GM12874 (cell line): ENCODE measurements around the gene PPP1R2.

Experiments used
- TF ChIP-seq, protein P1 (sequence below): IDR thresholded peaks from 2 replicates; pipeline ENCODE4 v1.5.1; 2011; ENCODE audit warnings: low read depth, mild to moderate bottlenecking, control low read depth, low read length, moderate library complexity; ENCODE audit not compliant: insufficient read depth

PPP1R2 gene

DNA sequence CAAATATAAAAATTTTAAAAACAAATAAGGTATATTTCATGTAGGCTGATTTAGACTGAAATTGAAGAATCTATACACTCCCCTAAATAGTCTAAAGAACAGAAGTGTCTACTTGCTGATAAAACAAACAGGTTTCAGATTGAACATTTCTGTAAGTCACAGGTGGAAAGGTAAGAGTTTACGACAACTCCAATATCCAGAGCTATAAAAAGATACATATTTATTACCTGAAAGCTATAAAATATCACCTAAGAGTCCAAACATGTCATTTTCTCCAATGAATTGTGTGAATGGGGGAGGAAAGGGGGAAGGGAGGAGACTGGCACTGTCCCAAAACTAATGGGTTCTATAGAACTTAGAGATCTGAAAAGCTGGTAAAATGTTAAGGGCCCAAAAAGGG is 26.1 kb downstream of the PPP1R2 start:
- TF ChIP-seq, protein P1, sequence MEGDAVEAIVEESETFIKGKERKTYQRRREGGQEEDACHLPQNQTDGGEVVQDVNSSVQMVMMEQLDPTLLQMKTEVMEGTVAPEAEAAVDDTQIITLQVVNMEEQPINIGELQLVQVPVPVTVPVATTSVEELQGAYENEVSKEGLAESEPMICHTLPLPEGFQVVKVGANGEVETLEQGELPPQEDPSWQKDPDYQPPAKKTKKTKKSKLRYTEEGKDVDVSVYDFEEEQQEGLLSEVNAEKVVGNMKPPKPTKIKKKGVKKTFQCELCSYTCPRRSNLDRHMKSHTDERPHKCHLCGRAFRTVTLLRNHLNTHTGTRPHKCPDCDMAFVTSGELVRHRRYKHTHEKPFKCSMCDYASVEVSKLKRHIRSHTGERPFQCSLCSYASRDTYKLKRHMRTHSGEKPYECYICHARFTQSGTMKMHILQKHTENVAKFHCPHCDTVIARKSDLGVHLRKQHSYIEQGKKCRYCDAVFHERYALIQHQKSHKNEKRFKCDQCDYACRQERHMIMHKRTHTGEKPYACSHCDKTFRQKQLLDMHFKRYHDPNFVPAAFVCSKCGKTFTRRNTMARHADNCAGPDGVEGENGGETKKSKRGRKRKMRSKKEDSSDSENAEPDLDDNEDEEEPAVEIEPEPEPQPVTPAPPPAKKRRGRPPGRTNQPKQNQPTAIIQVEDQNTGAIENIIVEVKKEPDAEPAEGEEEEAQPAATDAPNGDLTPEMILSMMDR, result no peak

DNA sequence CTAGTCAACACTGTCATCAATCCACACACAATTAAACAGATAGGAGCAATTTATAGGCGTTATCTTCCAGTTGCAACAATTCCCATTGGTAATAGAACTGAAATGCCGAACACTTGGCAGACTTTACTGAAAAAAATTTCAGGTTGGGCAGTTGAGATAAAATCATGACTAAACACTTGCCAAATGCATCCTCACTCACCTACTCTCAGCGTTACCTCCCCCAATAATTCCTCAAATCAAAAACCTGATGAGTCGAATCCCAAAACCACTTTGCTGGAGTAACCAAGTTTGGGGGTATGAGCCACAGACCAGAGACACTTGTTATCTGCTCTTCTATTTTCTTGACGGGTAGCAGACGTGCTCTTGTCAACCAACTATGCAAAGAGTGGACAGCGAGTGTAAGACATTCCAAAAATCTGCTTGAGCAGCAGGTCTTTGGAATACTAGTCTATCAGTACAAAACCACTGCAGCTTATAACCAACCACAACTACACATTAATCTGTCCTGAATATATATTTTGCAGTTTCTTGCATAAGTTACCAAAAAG is 30.3 kb downstream of the PPP1R2 start:
- TF ChIP-seq, protein P1, result no peak

DNA sequence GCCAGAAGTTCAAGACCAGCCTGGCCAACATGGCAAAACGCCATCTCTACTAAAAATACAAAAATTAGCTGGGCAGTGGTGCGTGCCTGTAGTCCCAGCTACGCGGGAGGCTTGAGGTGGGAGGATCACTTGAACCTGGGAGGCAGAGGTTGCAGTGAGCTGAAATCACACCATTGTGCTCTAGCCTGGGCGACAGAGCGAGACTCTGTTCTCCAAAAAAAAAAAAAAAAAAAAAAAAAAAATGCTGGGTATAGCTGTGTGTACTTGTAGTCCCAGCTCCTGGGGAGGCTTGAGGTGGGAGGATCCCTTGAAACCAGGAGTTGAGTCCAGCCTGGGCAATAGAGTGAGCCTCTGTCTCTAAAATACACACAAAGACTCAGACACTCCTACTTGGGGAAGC is 32.0 kb downstream of the PPP1R2 start:
- TF ChIP-seq, protein P1, result no peak

DNA sequence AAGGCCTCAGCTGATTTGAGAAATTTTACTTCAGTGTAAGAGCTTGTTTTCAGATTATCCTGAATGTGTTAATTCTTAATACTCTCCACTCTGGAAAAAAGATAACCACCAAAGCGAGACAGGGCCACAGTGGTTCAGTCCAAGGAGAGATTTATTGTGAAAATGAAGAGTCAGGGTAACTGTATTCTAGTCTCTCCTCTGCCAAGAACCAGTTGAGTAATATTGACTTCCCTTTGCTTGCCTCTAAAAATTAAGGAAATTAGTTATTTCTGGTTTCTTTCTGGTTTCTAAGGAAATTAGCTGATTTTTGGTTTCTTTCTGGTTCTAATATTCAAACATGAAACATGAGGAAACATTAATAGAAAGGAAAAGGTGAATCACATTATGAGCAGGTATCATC is 34.9 kb downstream of the PPP1R2 start:
- TF ChIP-seq, protein P1, result no peak

DNA sequence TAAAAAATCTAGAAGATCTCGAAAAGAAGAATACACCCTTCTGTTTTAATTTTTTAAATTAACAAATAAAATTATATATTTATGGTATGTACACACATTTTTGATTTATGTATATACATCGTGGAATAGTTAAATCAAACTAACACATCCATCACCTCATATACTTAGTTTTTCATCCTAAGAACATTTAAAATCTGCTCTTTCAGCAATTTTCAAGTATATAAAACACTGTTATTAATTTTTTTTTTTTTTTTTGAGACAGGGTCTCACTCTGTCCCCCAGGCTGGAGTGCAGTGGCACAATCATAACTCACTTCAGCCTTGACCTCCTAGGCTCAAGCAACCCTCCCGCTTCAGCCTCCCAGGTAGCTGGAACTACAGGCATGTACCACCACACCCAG is 67.5 kb downstream of the PPP1R2 start:
- TF ChIP-seq, protein P1, result no peak

DNA sequence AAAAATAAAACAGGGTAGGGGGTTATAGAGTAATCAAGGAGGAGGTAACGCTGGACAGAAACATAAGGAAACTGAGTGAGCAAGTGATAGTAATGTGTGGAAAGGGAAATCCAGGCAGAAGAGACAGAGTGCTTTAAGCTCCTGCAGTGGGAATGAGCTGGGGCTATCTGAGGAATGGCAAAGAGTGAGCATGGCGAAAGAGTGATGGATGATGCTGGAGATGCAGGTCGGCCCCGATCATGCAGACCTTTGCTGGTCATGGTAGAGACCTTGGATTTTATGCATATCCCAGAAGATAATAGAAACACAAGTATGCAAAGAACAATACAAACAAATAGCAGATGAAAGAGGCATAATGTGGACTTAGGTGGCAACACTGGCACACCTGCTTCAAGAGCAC is 74.3 kb downstream of the PPP1R2 start:
- TF ChIP-seq, protein P1, result no peak

GRCh38 chr3:195468391-195468776 is 74.7 kb downstream of the PPP1R2 start:
- TF ChIP-seq, protein P1, result no peak
